GM18505 (cell line): Measurements from ENCODE around the gene A2M.

ENCODE experiments used
- ATAC-seq: cut with Tn5 transposase; IDR thresholded peaks from one replicate; pipeline ENCODE4 v1.9.1; 2021; ENCODE audit not compliant: unreplicated experiment
- POLR2A ChIP-seq: IDR thresholded peaks from 4 replicates; pipeline ENCODE4 v1.6.1; 2011; ENCODE audit warnings: borderline replicate concordance; ENCODE audit not compliant: insufficient read depth, insufficient read length; ENCODE audit errors: extremely low read depth

The A2M gene

DNA sequence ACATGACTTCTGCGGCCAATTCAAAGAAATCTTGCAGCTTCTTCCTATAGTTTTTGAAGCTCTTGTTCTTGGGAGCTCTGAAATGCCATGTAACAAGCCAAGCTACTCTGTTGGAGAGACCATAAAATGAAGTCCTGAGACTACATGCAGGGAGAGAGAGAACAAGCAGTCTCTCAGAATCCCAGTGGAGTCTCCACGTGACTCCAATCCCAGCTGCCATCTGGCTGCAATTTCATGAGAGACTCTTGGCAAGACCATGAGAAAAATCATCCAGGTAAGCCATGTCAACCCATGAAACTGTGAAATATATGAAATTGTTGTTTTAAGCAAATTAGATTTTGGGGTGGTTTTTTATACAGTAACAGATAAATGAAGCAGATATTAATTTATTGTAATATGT, 72.0 kb downstream of the A2M start:
- no peak for TF ChIP-seq POLR2A
- ATAC-seq, result no peak

DNA sequence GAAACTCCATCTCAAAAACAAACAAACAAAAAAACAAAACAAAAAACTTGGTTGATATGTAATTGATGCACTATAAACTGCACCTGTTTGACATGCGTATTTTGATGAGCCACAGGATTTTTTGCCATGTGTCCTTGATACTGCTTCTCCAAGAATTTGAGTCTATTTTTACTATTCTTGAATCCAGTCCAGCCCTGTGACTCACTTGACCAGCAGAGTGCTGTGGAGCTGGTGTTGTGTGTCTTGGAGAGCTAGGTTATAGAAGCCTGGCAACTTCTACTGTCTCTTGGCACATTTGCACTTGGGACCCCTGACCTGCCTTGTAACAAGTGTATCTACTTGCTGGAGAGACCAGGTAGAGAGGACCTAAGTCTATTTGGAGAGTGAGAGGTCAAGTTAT, 74.4 kb downstream of the A2M start:
- no peak for ATAC-seq
- TF ChIP-seq POLR2A, result no peak

DNA sequence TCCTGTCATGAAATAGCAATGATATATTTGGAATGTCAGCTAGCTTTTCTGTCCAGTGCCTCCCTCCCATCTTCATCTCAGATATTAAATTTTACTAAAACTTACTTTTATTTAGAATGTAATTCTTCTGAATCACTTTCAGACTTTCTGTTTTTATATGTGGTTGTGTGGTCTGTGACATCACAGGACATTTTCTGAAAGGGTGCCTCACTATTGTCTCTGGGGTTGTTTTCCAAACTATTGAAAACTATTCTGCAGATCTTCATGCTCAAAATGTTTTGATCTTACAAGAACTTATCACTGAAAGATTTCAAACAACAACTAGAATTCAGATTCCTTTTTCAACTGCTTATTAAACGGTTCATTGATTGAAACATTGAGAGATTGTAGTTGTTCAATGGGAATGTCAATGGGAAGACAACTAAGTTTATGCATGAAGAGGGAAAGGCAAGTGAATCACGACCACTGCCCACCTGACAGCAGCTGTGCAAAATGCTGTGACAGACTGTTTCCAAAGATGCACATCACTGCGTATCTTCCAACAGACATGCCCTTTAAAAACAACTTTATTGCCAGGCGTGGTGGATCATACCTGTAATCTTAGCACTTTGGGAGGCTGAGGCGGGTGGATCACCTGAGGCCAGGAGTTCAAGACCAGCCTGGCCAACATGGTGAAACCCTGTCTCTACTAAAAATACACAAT, 75.1 kb downstream of the A2M start:
- no peak for TF ChIP-seq POLR2A
- ATAC-seq, result no peak

DNA sequence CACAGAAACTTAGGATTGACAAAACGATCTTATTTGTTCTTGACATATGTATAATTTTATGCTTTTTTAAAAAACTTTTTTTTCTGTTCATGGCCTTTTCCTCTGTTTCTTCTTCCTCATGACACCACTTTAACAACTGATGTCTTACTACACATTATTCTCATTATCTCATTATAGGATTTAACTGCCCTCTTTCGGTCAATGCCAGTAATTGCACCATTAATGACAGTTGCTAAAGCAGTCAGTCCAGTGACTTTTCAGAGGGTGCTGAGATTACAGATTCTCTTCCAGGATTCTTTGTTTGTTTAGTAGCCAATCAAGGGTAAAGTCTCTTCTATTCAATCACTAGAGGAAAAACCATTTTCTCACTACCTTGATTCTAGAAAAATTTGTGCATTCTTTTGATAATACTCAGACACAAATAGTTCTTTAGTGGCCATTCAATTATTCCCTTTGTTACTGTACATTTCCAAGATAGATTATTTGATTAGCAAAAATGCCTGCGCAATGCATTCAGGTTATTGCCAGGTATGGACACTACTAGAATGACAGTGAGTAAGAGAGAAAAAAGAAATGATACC, 76.2 kb downstream of the A2M start:
- ATAC-seq, result no peak
- TF ChIP-seq POLR2A, result no peak

DNA sequence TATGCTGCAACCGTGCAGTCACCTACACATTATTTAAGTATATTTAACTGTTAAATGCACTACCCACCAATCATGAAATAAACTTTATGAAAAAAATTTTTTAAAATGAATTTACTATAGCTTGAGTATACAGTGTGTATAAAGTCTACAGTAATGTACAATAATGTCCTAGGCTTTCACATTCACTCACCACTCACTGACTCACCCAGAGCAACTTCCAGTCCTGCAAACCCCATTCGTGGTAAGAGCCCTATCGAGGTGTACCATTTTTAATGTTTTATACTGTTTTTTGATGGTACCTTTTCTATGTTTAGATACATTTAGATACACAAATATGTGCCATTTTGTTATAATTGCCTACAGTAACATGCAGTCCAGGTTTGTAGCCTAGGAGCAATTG, 78.3 kb downstream of the A2M start:
- ATAC-seq, result no peak
- no peak for TF ChIP-seq POLR2A

DNA sequence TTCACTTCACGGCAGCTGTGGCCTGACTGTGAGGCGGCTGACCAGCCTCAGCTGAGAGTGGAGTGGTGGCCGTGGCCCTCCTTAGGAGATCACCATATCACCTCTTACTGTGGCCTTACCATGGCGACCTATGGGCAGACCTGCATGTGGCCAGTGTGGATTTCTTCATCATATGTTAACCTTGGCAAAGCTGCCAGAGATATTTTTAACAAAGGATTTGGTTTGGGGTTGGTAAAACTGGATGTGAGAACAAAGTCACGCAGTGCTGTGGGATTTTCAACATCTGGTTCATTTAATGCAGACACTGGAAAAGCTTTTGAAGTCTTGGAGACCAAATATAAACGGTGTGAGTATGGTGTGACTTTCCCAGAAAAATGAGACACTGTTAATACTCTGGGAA, 79.5 kb downstream of the A2M start:
- no peak for TF ChIP-seq POLR2A
- no peak for ATAC-seq

DNA sequence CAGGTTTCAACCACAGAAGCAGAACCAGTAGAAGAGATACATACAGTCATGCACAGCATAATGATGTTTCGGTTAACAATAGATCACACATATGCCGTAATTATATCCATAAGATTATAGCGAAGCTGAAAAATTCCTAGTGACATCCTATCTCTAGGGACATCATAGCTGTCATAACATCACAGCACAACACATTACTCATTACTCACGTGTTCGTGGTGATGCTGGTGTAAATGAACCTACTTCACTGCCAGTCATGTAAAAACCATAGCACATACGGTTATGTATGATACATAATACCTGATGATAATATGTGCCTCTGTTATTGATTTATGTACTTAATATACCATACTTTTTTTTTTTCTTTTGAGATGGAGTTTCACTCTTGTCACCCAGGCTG, 81.6 kb downstream of the A2M start:
- ATAC-seq, result no peak

DNA sequence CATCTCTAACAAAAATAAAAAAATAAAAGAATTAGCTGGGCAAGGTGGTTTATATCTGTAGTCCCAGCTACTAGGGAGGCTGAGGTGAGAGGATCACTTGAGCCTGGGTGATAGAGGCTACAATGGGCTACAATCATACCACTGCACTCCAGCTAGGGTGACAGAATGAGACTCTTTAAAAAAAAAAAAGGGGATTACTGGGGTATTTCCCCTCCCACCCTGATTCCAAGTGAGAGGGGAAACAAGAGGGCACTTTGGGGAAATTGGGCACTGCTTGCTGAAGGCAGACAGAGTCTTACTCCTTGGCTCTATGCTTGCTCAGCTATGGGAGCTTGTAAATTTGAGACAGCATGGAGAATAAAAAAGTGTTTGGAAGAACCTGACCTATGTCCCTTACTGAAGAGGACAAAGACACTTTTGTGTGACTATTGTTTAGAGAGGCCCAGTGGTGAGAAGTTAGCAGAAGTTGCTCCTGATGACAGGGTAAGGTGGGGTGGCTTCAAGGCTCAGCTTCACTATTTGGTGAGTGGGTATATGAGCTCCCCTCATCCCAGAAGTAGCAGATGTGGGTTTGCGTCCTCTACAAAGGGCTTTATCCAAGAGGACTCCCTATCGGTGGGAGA, 82.3 kb downstream of the A2M start:
- no peak for TF ChIP-seq POLR2A
- ATAC-seq, result no peak

More for the DNA sequence above, 81.6 kb downstream of the A2M start:
- no peak for TF ChIP-seq POLR2A

DNA sequence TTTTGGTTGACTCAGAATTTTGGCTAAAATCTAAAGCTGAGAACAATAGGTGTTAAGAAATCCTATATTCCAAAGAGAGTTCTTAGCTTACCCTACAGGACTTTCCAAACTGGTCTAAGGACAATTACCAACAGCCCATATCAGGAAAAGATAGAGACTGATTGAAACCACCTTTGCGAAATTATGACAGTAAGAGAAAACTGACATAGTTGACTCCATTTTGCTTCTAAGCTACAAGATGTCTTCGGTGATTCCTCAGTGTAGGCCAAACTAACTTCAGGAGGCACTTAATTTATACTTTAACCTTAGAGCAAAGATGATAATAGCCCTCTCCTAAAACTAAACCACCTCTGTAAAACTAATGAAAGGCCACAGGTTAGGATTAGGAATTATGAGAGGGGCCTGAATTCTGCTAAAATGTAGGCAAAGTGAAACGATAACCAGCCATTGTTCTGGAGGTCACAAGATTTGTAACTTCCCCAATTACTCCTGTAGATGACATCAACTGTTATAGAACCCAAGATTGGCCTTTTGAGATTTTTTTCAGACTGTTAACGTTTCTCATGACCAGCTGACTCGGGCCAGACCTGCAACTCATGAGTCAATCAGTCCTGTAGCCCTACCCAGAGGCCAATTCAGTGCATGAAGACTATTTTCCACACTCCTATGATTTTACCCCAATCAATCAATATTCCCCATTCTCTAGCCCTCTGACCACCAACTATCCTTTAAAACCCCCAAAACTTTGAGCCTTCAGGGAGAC, 83.3 kb downstream of the A2M start:
- ATAC-seq, result no peak
- TF ChIP-seq POLR2A, result no peak

DNA sequence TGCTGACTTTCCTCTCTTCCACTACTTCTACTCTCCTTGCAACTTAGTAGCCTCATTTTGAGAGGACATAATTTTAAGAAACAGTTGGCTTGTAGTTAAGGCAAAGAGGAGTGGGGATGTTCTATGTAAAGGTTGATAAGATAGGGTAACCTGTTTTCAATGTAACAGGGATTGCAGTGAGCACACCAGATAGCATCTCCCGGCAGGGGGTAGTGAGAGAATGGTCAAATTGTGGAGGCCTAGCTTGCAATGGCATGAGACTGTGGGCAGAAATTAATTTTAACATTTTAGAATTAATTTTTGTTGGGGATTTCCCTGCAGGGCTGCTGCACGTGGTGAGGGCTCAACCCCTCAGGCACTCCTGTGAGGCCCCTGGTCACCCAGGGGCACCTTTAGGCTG, 84.9 kb downstream of the A2M start:
- ATAC-seq, result no peak
- no peak for TF ChIP-seq POLR2A

DNA sequence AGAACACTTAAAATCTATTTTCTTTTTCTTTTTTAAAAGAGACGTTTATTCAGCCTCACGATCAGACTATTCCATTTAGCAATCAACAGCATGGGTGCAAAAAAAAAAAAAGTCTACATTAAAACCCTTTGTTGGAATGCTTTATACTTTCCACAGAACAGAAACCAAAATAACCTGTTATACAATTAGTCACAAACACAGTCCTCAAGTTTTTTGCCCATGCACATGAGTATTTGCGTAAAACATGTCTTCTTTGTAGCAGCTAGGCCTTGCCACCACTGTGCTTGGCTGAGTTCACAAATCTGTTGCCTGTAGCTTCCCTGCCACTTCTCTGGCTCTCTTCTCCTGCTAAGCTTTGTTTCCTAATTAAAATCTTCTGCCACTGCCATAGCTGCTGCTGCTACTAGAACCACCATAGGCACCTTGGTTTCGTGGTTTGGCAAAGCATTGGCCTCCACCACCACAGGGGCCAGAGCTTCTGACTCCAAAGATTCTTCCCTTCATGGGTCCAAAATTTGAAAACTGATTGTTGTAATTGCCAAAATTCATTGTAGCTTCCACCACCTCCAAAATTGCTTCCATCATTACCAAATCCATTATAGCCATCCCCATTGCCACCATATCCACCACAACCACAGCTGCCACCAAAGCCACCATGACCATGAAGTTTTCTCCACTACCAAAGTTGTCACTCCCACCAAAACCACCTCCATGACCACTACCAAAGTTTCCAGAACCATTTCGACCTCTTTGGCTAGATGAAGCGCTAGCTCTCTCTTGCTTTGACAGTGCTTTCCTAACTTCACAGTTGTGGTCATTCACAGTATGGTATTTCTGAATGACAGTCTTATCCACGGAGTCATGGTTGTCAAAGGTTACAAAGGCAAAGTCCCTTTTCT, 88.3 kb downstream of the A2M start:
- no peak for TF ChIP-seq POLR2A
- no peak for ATAC-seq

DNA sequence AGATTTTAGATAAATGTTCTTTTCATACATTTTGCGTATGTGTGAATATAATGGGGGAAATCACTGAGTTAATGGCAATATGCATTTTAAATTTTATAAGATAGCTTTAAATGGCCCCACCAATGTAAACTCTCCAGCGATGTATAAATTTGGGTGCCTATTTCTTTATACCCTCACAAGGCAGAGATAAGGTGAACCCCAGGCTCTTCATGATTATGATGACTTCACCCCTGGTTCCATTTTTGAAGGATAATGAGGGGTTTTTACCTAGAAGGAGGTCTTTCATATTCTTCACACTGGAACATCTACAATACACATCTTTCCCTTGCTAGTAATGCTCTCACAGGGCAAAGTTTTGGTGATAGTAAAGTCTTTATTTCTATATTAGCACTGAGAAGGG, 91.2 kb downstream of the A2M start:
- TF ChIP-seq POLR2A, result no peak
- ATAC-seq, result no peak

DNA sequence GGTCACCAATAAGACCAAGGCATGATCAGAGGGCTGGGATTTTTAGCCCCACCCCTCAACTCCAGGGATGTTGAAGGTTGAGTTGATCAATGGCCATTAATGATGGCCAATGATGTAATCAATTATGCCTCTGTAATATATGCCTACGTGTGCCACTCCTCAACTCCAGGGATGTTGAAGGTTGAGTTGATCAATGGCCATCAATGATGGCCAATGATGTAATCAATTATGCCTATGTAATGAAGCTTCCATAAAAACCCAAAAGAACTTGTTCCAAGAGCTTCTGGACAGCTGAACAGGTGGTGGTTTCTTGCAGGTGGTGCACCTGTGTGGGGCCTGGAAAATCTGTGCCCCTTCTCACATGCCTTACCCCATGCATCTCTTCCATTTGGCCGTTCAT, 93.1 kb downstream of the A2M start:
- no peak for ATAC-seq
- TF ChIP-seq POLR2A, result no peak
